Measurements from ENCODE around the gene ADIPOR2.
A peak's percentile ranks its signal among the peaks of the same experiment; 100 is the strongest.

Gene ADIPOR2, protein sequence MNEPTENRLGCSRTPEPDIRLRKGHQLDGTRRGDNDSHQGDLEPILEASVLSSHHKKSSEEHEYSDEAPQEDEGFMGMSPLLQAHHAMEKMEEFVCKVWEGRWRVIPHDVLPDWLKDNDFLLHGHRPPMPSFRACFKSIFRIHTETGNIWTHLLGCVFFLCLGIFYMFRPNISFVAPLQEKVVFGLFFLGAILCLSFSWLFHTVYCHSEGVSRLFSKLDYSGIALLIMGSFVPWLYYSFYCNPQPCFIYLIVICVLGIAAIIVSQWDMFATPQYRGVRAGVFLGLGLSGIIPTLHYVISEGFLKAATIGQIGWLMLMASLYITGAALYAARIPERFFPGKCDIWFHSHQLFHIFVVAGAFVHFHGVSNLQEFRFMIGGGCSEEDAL

DNA sequence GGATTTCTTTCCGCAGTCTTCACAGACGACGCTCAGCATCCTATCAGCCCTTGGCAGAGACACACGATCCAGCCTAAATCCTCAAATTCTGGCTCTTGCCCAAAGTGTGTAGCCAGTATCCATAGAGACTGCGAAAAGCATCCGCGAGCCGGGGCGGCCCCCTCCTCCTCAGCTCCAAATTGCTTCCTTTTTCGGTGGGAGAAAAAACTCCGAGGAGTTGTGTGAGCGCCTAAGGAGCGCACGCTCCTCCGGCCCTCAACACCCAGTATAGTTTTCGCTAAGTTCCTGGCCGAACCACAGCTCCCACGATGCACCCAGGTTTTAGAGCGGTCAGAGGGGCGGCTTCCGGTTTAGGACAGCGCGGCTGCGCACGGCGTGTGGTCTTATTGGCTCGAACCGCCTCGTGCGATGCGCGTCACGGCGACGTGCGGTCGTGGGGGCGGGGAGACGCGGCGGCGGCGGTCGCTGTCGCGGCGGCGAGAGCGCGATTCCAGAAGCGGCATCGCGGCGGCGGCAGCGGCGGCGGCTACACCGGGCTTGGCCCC is at the start of gene ADIPOR2:
TSS of gene ADIPOR2 (plus strand) at position 493 of the 545 bp plus-strand sequence. CDS start 63,274 bp downstream, outside the sequence.
- peak; percentile 96 for DNase-seq

DNA sequence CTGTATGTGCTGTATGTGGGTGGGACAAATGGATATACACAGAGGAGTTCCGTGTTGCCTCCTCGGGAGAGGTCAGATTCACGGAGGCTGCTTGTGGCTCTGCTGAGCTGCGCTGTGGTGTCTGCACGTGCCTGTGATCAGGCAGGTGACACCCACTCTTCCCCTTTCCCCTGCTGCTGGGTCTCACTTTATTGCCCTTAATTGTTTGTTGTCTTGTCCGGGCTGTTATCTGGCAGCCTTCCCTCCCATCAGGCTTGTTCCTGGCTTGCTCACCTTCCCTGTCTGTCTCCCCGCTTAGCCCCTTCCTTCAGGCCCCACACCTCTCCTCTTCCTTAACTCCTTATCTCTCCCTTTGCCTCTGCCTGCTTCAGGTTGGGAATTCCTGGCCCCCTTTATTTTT is 48.4 kb upstream of the ADIPOR2 start:
- DNase-seq: no peak

DNA sequence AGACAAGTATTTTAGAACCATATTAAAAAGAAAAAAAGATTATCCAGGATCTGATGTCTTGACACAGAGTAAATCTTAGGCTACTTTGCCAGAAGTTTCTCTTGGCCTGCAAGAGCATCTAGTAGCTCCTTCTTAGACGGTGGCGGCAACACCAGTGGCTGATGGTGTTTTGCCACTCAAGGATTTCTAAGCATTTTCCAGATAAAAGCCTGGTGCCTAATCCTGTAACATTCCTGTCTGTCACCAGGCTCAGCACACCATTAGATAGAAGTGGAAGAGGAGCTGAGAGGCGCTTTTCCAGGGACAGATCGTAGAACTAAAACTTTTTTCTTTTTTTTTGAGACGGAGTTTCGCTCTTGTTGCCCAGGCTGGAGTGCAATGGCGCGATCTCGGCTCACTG is 47.8 kb upstream of the ADIPOR2 start:
- no peak for DNase-seq

DNA sequence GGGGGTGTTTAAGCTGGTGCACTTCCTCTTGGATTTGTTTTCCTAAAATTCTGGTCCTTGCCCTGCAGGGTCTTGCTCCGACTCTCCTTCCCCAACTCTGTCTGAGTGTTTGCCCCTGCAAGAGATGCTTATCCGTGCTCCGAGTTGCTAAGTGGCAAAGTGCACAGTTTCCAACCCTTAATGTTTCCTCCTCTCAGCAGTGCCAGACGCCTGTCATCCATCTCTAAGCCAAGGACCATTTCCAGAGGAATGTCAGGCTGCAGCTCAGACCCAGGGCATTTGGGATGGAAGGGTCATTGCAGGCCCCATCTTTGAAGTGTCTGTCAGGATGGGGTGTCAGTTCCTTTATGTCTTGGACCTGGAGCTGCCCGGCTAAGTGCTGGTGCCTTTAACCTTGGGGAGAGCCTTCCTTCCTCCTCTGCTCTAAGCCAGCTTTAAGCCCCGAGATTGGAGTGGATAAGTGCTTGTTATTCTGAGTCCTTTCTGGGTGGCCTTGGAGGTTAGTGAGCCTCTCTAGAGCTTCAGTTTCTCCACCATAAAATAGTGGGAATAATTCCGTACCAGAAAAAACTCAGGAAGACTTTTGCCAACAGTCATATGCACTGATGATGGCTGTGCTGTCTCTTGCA is 46.9 kb upstream of the ADIPOR2 start:
- no peak for DNase-seq

DNA sequence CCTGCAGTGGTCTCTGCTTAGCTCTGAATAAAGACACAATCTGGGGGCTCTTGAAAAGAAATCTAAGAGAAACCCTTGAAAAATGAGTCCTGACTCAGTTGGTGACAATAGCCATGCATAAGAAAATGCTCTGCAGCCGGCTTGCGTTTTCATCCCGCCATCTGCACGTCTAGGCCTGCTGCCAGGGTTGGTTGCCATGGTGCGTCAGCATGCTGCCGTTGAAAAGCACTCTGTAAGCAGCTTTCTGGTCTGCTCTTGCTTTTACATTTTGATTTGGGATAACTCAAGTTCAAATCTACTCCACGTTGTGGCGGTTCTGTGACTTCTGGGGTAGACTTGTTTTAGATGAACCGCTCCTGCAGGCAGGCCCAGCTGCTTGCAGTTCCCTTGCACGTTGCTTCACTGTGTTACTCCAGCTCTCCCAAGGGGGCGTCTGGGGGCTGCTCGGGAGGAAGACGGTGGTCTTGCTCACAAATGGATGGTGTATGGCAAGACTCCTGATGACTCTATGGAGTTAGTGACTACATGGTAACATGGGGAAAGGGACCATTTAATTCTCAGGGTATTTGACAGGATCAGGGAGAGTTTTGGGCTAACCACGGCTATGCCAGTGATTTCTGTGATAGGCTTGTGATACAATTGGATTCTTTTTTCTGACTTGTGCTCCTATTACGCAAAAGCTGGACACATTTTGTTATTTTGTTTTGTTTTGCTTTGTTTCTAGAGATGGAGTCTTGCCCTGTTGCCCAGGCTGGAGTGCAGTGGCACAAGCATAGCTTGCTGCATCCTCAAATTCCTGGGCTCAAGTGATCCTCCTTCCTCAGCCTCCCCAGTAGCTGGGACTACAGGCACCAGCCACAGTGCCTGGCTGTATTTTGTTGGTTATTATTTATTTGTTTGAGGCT is 46.1 kb upstream of the ADIPOR2 start:
- no peak for DNase-seq

DNA sequence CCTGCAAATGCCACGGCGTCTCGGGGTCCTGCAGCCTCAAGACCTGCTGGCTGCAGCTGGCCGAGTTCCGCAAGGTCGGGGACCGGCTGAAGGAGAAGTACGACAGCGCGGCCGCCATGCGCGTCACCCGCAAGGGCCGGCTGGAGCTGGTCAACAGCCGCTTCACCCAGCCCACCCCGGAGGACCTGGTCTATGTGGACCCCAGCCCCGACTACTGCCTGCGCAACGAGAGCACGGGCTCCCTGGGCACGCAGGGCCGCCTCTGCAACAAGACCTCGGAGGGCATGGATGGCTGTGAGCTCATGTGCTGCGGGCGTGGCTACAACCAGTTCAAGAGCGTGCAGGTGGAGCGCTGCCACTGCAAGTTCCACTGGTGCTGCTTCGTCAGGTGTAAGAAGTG is 45.1 kb upstream of the ADIPOR2 start:
- no peak for DNase-seq

DNA sequence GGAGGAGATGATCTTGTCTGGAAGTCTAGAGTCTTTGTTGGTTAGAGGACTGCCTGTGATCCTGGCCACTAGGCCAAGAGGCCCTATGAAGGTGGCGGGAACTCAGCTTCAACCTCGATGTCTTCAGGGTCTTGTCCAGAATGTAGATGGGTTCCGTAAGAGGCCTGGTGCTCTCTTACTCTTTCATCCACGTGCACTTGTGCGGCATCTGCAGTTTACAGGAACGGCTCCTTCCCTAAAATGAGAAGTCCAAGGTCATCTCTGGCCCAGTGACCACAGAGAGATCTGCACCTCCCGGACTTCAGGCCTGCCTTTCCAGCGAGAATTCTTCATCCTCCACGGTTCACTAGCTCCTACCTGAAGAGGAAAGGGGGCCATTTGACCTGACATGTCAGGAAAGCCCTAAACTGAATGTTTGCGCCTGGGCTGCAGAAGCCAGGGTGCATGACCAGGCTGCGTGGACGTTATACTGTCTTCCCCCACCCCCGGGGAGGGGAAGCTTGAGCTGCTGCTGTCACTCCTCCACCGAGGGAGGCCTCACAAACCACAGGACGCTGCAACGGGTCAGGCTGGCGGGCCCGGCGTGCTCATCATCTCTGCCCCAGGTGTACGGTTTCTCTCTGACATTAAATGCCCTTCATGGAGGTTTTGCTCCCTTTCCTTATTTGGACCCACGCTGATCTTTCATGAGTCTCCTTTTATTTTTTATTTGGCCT is 44.1 kb upstream of the ADIPOR2 start:
- DNase-seq: no peak

DNA sequence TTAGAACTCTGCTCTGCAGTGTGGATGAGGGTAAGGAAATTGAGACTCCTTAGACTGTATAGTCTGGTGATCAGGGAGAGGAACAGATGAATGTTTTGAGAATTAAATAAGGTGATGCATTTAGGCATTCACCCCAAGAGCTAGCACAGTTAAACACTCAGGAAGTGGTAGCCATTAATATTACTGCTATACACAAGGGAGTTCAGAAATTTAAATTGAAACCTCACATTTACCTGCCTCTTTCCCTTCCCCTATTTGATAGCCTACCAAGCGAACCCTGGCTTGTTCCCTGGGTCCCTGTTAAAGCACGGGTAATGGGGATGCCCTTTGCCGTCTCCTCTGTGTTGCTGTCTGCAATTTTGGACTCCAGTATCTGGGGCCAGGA is 43.6 kb upstream of the ADIPOR2 start:
- no peak for DNase-seq

DNA sequence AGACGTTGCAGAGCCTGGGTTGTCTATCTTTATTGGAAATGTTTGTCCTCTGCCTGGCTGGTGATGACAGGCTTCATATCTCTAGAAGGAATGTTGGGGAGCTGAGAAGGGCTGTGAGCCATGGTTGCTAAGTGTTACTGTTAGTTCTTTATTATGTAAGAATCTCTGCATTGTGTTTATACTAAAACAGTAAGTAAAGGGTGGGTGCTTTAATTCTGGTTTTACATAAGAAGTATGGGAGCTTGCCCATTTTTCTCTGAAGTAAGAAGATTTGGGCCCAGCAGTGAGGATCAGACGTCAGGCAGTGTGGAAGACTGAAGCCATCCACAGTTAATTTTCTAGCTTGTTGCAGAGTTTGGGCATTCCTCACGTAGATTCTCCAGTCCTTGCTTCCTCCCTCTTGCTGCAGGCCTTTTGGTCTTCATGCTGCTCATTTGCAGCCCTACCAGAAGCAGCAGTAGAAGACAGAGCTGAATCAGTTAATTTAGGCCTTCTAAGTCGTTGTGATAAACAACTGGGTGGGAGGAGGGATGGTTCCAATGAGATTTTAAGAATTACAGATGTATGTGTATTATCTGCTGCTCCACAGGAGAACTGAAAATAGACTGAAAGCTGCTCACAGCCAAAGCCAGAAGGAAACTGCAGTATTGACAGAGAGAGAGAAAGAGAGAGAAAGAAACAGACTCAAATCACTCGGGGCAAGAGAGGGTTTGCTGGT is 40.5 kb upstream of the ADIPOR2 start:
- DNase-seq: no peak

DNA sequence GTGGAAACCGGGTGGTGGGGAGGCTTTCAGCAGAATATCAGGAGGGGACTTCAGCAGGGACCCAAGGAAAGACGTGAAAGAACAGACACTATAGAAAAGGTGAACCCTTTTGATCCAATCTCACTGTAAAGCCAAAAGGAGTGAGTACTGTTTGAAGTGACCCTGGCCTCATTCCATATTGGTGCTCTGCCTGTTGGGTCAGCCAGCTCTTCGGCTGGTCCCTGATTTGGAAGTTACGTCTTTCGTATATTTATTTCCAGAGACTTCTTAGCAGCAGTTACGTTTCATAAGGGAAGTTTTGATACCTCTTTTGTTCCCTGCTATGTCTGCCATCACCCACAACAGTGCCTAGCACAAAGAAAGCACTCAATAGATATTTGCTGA is 39.9 kb upstream of the ADIPOR2 start:
- DNase-seq: no peak

DNA sequence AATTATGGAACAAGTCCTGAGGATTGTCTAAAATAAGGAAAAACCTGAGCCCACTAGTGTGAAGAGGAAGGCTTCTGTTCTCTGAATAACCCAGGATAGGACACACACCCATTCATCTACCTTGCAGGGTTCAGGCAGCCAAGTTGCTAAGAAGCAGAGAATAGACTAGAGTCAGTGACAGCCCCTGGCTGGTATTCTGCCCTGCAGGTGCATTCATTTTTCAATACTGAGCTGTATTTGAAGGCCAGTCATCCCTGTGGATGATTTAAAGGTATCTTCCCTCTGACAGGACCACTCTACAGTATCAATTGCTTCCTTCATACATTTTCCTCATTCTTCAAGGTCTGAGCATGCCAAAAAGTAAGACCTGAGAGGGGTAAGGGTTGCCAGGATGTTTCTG is 38.9 kb upstream of the ADIPOR2 start:
- no peak for DNase-seq

DNA sequence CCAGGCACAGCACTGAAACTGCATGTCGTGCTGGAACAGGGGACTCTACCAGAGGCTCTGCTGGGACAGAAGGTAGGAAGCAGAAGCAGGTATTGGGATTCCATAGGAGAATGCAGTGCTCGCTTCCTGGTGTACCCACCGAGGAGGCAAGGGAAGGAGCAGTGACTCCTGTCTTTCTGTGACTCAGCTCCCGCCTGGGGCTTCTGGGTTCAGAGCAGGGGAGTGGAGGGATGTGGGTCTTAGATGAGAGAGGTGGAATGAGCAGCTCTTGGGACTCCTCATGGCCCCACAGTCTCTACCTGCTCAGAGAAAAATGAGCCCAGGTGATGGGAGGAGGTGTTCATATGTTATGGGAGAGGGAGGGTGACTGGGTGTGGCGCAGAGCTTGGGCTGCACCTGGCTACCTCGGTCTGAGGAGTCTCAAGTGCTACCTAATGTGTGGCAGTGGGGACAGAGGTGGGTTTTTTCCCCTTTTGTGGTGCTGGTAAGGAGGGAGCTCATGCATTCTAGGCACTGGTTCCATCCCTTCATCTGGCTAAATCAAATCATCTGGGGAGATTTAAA is 35.6 kb upstream of the ADIPOR2 start:
- no peak for DNase-seq

DNA sequence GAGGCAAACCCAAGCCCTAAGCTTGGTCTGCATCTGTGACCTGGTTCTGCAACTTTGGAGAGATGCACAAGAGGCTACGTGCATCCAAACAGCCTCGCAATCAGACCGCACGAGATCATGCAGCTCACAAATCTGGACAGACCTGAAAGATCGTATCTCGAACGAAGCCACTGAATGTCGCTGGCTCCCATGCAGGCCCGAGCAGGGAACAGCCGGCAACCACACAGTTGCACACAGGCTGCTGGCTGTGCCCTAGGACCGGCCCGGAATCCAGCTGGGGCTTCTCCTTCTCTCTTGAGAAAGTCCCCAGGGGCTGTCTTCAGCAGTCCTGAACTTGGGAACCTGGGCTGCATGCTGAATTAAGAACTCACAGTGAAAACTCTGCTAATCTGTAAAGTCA is 34.0 kb upstream of the ADIPOR2 start:
- DNase-seq: no peak

DNA sequence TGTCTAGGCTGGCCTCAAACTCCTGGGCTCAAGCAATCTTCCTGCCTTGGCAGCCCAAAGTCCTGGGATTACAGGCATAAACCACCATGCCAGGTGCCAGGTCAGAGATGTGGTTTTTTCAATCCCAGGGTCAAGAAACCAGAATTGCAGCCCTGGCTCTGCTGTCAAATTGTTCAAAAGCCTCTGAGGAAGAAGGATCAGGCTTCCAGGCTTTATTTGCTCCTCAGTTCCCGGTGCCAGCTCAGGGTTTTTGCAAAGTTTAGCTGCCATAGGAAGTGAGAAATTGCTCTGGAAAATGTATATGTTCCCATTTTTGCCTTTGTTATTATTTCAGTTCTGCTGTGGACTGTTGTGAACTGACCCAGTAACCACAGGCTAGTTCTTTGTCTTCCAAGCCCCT is 33.2 kb upstream of the ADIPOR2 start:
- DNase-seq: no peak

DNA sequence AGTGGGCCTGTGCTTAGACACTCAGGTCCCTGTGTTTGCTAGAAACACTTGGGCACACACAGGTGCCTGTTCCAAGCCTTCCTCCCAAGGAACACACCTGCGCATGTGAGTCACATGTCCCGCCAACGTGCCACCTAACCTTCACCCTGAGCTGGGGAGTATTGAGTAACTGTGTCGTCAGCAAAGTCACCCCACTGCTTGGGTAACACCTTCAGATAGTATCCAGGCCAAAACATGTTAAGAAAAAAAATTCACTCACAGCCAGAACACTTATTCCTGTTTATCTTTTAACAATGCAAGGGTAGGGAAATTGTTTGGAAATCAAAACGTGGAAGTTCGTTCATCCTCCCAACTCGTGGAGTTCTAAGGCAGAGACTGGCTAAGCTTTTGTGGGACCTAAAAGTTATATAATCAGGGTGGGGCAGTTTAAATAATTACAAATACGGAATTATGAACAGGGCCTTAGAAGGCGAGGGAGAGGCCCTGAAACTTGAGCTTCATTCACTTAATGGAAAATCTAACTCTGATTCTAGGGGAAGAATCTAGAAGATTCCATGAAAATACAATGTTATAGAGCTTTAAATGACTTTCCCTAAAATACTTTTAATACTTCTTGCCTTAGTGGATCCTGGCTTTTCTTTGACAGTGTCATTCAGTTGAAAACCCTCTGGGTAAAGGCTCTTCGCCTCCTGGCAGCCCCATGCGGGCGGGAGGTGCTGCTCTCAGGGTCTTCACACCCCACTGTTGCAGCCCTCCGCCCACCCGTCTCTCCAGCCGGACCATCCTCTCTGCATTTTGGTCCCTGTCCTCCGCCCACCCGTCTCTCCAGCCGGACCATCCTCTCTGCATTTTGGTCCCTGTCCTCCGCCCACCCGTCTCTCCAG is 30.3 kb upstream of the ADIPOR2 start:
- peak; percentile 64 for DNase-seq

DNA sequence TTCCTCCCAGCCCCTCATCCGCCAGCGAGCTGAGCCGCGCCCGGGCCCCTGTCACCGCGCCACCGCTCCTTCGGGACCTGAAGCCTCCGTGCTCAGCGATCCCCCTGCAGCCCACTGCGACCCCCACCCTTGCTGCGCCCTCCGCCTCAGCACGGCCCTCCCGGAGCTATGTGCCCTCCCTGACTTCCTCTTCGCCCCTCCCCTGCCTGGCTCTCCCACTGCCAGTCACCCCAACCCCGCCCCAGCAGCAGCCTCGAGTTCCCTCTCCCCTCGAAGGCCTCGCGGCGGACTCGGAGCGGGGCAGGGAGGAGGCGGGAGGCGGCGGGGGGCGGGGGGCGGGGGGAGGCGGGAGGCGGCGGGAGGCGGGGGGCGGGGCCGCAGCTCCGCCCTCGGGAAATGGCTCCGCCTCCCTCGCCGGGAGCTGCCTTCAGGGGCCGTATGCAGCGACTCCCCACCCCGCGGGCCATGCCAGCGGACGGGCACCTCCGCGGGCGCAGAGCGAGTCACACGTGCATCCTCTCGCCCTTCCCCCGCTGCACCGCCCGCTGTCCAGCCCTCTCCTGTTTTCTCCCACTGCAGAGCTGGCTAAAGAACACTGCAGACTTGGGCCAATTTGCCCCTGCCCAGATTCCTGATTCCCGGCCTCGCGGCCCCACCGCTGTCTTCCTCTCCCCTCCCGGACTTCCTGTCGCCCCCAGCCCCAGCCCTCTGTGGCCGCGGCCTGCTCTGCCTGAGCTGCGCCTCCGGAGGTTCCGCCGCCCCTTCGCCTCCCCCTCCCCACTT is 29.1 kb upstream of the ADIPOR2 start:
- peak; percentile 90 for DNase-seq

DNA sequence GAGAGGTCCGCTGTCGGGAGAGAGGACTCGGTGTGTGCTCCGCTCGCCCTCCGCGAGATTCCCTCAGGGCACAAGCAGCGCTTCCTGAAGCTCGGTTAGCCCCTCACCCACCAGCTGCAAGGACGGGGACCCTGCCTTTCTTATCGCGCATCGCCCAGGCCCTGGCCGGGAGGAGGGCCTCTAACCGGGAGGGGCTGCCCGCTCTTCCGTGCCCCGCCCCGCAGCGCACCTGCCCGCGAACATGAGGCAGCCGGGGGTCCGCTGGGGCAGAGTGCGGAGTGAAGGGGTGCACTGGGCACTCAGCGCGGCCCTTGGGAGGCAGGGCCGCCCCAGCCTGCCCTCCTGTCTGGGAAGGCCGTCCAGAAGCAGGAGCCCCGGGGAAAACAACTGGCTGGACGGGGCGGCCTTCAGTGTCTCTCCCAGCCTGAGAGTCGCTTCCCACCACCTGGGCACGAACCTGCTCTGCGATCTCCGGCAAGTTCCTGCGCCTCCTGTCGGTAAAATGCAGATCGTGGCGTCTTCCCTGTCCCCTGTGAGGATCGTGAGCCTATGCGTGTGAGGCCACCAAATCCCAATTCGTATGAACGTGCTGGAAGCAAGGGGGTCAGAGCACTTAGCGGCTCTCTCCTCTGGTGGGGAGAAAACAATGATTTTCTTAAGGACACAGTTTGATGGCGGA is 28.0 kb upstream of the ADIPOR2 start:
- DNase-seq: peak; percentile 40

DNA sequence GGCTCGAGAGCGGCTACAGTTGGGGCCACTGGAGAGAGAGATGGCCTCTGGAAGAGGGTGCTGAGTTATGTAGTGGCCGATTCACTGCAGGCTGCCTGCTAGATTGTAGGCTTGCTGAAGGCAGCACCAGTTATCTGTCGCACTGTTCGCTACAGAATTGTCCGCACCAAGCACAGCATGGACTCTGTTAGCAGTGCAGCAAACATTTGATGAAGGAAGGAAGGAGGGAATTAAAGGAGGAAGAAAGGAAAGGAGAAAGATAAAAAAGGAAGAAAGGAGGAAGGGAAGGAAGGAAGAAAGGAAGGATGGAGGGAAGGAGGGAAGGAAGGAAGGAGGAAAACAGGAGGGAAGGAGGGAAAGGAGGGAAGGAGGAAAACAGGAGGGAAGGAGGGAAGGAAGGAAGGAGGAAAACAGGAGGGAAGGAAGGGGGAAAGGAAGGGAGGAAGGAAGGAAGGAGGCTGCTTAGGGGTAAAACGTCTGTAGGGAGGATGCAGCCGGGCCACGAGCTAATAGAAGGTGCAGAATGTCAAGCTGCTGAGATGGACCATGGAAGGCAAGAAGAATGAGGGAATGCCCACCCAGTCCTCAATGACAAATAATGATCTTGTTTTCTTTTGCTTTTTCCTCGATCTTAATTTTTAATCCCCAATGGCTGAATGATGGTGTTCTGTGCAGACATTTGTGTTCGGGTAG is 27.3 kb upstream of the ADIPOR2 start:
- no peak for DNase-seq

DNA sequence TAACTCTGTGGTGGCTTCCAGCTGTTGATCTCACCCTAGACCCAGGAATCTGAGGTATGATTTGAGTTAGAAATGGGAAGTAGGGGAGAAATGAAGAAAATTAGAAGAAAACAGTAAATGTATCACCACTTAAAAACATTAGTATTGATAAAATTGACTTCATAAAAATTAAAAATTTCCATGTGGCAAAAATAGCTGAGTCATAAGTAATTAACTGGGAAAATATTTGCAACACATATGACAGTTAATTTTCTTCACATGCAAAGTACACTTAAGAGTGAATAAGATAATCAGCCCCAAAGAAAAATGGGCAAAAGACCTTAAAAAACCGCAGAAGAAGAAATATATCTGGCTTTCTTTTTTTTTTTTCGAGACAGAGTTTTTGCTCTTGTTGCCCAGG is 25.5 kb upstream of the ADIPOR2 start:
- DNase-seq: no peak
